Suprapubic skin (tissue), 4 donors: ENCODE results near the gene FKBP9. TPM values are rescaled to one million over a fixed set of nuclear protein-coding genes. Genes with fewer than 3 reads are reported as not detected.

Experiments used
- DNase-seq, 2 donors: peaks; one replicate each; pipeline ENCODE4 v3.0.0-alpha.2; 2019; ENCODE audit warnings: low spot score in 2 of 2
- H3K27ac ChIP-seq: fragments of 200-600 bp; sonication (generic); one replicate; pipeline ENCODE4 v1.5.1; 2019
- H3K27me3 ChIP-seq: fragments of 200-600 bp; sonication (generic); one replicate; pipeline ENCODE4 v1.5.1; 2019
- H3K36me3 ChIP-seq: fragments of 200-600 bp; sonication (generic); one replicate; pipeline ENCODE4 v1.5.1; 2019
- H3K4me1 ChIP-seq: fragments of 200-600 bp; sonication (generic); one replicate; pipeline ENCODE4 v1.5.1; 2019
- H3K4me3 ChIP-seq: fragments of 200-600 bp; sonication (generic); one replicate; pipeline ENCODE4 v1.5.1; 2019; ENCODE audit warnings: mild to moderate bottlenecking
- H3K9me3 ChIP-seq: fragments of 200-600 bp; sonication (generic); one replicate; pipeline ENCODE4 v1.5.1; 2019
- EP300 ChIP-seq: sonication (generic); formaldehyde crosslinking; IDR thresholded peaks from one replicate; pipeline ENCODE4 v1.6.1; 2017; ENCODE audit warnings: antibody characterized with exemption
- POLR2A ChIP-seq, 2 donors: fragments of 450-650 bp; IDR thresholded peaks; one replicate each; pipeline ENCODE4 v1.6.1; 2017; ENCODE audit warnings: antibody characterized with exemption in 2 of 2, mild to moderate bottlenecking in 2 of 2, moderate library complexity in 2 of 2
- POLR2AphosphoS5 ChIP-seq, 3 donors: sonication (generic); formaldehyde crosslinking; IDR thresholded peaks; one replicate each; pipeline ENCODE4 v1.6.1; 2017; ENCODE audit warnings: antibody characterized with exemption in 3 of 3
- WGBS: methylation state at CpG from one replicate; pipeline ENCODE4 v1.1.5; 2018; 5-methylcytosine and 5-hydroxymethylcytosine counted together
- total RNA-seq, 4 donors: library from RNA; depleted of rRNA; stranded (reverse); fragments of >200 nt; gene quantifications; one replicate each; pipeline ENCODE4 v1.1.0, GENCODE V29; 2016
- TF ChIP-seq, protein P1 (sequence below), 2 donors: fragments of 200-600 bp in 1 of 2; fragments of 450-650 bp in 1 of 2; sonication (generic) in 1 of 2; IDR thresholded peaks; one replicate each; pipeline ENCODE4 v1.5.1; 2016 to 2019; ENCODE audit warnings: antibody characterized with exemption in 2 of 2, mild to moderate bottlenecking in 1 of 2, moderate library complexity in 1 of 2

Gene FKBP9
- total RNA-seq, 4 donors from 2014 or later, result 79.7 to 131 (median 93.5) TPM

- H3K9me3 ChIP-seq, result no peaks in the 10 kb centered on the region
Measured at GRCh38 chr7:33012364-33012763, 55.1 kb downstream of the FKBP9 start.

DNA sequence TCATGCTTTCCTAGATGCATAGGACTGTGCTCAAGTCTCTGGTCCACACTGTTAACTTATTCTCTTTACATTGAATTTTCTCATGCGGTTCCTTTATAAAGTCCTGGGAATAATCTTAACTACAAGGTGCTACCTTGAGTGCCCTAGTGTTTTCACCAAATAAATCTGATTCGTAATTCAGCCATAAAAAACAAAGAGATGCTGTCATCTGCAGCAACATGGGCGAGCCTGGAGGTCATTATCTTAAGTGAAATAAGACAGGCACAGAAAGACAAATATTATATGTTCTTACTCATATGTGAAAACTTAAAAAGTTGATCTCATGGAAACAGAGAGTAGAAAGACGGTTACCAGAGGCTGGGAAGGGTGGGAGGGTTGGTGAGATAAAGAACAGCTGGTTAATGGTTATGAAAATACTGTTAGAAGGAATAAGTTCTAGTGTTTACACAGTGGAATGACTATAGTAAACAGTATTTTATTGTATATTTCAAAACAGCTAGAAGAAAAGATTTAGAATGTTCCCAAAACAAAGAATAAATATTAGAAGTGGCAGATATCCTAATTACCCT is 67.0 kb downstream of the FKBP9 start:
- no peak for TF ChIP-seq POLR2AphosphoS5 (IDR thresholded peaks at IDR 0.05)
- TF ChIP-seq, protein P1, sequence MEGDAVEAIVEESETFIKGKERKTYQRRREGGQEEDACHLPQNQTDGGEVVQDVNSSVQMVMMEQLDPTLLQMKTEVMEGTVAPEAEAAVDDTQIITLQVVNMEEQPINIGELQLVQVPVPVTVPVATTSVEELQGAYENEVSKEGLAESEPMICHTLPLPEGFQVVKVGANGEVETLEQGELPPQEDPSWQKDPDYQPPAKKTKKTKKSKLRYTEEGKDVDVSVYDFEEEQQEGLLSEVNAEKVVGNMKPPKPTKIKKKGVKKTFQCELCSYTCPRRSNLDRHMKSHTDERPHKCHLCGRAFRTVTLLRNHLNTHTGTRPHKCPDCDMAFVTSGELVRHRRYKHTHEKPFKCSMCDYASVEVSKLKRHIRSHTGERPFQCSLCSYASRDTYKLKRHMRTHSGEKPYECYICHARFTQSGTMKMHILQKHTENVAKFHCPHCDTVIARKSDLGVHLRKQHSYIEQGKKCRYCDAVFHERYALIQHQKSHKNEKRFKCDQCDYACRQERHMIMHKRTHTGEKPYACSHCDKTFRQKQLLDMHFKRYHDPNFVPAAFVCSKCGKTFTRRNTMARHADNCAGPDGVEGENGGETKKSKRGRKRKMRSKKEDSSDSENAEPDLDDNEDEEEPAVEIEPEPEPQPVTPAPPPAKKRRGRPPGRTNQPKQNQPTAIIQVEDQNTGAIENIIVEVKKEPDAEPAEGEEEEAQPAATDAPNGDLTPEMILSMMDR (IDR thresholded peaks at IDR 0.05), result no peak
- TF ChIP-seq EP300, result no peak
- no peak for TF ChIP-seq POLR2A (IDR thresholded peaks at IDR 0.05)
- peaks cover 56% of the 10 kb centered on the region for H3K36me3 ChIP-seq

More at GRCh38 chr7:33012364-33012763, 55.1 kb downstream of the FKBP9 start:
- no peak for DNase-seq
- H3K4me1 ChIP-seq, result no peaks in the 10 kb centered on the region
- no peak overlapping the region for H3K27ac ChIP-seq
- H3K4me3 ChIP-seq, result no peak overlapping the region
- no peaks in the 10 kb centered on the region for H3K27me3 ChIP-seq
- TF ChIP-seq POLR2AphosphoS5 (IDR thresholded peaks at IDR 0.05) (no peak), EP300 (no peak), POLR2A (IDR thresholded peaks at IDR 0.05) (no peak)
- TF ChIP-seq, protein P1 (IDR thresholded peaks at IDR 0.05), result no peak
- peaks cover 43% of the 10 kb centered on the region for H3K36me3 ChIP-seq

GRCh38 chr7:33035776-33036175 is 78.5 kb downstream of the FKBP9 start:
- no peaks in the 10 kb centered on the region for H3K36me3 ChIP-seq
- WGBS, result 74% methylated on average over 2 of the region's 2 CpGs
- H3K9me3 ChIP-seq, result no peaks in the 10 kb centered on the region
- no peak overlapping the region for H3K4me3 ChIP-seq
- no peak overlapping the region for H3K27ac ChIP-seq
- no peaks in the 10 kb centered on the region for H3K27me3 ChIP-seq
- H3K4me1 ChIP-seq, result peaks cover 29% of the 10 kb centered on the region
- no peak for TF ChIP-seq POLR2AphosphoS5 (IDR thresholded peaks at IDR 0.05)
- TF ChIP-seq, protein P1 (IDR thresholded peaks at IDR 0.05), result no peak
- no peak for DNase-seq

More for the DNA sequence above, 67.0 kb downstream of the FKBP9 start:
- Histone ChIP-seq H3K9me3 (no peaks in the 10 kb centered on the region), H3K4me3 (no peak overlapping the region), H3K27me3 (no peaks in the 10 kb centered on the region), H3K4me1 (no peaks in the 10 kb centered on the region), H3K27ac (no peak overlapping the region)
- DNase-seq, result no peak
- 94% methylated on average over 4 of the region's 4 CpGs for WGBS

GRCh38 chr7:33038639-33039038 is 81.4 kb downstream of the FKBP9 start:
- Histone ChIP-seq H3K9me3 (no peaks in the 10 kb centered on the region), H3K27me3 (no peaks in the 10 kb centered on the region), H3K4me1 (peaks cover 48% of the 10 kb centered on the region), H3K36me3 (no peaks in the 10 kb centered on the region), H3K27ac (no peak overlapping the region), H3K4me3 (peak overlapping the region; percentile 46)
- no peak for DNase-seq
- 14% methylated on average over 2 of the region's 2 CpGs for WGBS
- no peak for TF ChIP-seq EP300
- TF ChIP-seq, protein P1 (IDR thresholded peaks at IDR 0.05), result no peak
- no peak for TF ChIP-seq POLR2A (IDR thresholded peaks at IDR 0.05)
- no peak for TF ChIP-seq POLR2AphosphoS5 (IDR thresholded peaks at IDR 0.05)

- no peak for DNase-seq
- Histone ChIP-seq H3K4me1 (peaks cover 55% of the 10 kb centered on the region), H3K27ac (peak overlapping the region; percentile 34), H3K4me3 (peak overlapping the region; percentile 46), H3K9me3 (no peaks in the 10 kb centered on the region), H3K27me3 (no peaks in the 10 kb centered on the region), H3K36me3 (no peaks in the 10 kb centered on the region)
- no peak for TF ChIP-seq EP300
- no peak for TF ChIP-seq POLR2AphosphoS5 (IDR thresholded peaks at IDR 0.05)
- no peak for TF ChIP-seq POLR2A (IDR thresholded peaks at IDR 0.05)
- TF ChIP-seq, protein P1 (IDR thresholded peaks at IDR 0.05), result no peak
- WGBS, result 8% methylated on average over 5 of the region's 5 CpGs
Measured at GRCh38 chr7:33039257-33039902, 82.1 kb downstream of the FKBP9 start.
